Measurements from ENCODE around the gene NRXN3.

The NRXN3 gene

GRCh38 chr14:79378020-79378419 lies 1207.8 kb downstream of the NRXN3 start:
- TF ChIP-seq CTCF (IDR thresholded peaks at IDR 0.05; ENCODE audit: insufficient read depth, low read length, missing control alignments), result no peak
- no peak overlapping the region for H3K4me3 ChIP-seq (ENCODE audit: low read depth, low read length)
- CTCF ChIA-PET, result no interaction called here
- POLR2A ChIA-PET, result no interaction called here
- no peak for DNase-seq (ENCODE audit: low read depth, low spot score)

GRCh38 chr14:79379266-79379665 lies 1209.1 kb downstream of the NRXN3 start:
- ChIA-PET POLR2A (no interaction called here), CTCF (no interaction called here)
- H3K4me3 ChIP-seq (ENCODE audit: low read depth, low read length), result no peak overlapping the region
- TF ChIP-seq CTCF (IDR thresholded peaks at IDR 0.05; ENCODE audit: insufficient read depth, low read length, missing control alignments), result no peak
- DNase-seq (ENCODE audit: low read depth, low spot score), result no peak

- H3K4me3 ChIP-seq (ENCODE audit: low read depth, low read length), result no peak overlapping the region
- ChIA-PET POLR2A (no interaction called here), CTCF (no interaction called here)
- TF ChIP-seq CTCF (IDR thresholded peaks at IDR 0.05; ENCODE audit: insufficient read depth, low read length, missing control alignments), result no peak
- DNase-seq (ENCODE audit: low read depth, low spot score), result no peak
Measured at GRCh38 chr14:79383031-79383430, 1212.9 kb downstream of the NRXN3 start.

- DNase-seq (ENCODE audit: low read depth, low spot score), result no peak
- ChIA-PET CTCF (no interaction called here), POLR2A (no interaction called here)
Measured at GRCh38 chr14:79383475-79383874, 1213.3 kb downstream of the NRXN3 start.

GRCh38 chr14:79395061-79395460 lies 1224.9 kb downstream of the NRXN3 start:
- ChIA-PET POLR2A (no interaction called here), CTCF (no interaction called here)
- no peak for TF ChIP-seq CTCF (IDR thresholded peaks at IDR 0.05; ENCODE audit: insufficient read depth, low read length, missing control alignments)
- peak; percentile 51 for DNase-seq (ENCODE audit: low read depth, low spot score)
- no peak overlapping the region for H3K4me3 ChIP-seq (ENCODE audit: low read depth, low read length)

More at GRCh38 chr14:79383475-79383874, 1213.3 kb downstream of the NRXN3 start:
- no peak for TF ChIP-seq CTCF (IDR thresholded peaks at IDR 0.05; ENCODE audit: insufficient read depth, low read length, missing control alignments)
- H3K4me3 ChIP-seq (ENCODE audit: low read depth, low read length), result no peak overlapping the region

GRCh38 chr14:79404874-79405511 lies 1234.8 kb downstream of the NRXN3 start:
- POLR2A ChIA-PET, result no interaction called here

More at GRCh38 chr14:79404874-79405511, 1234.8 kb downstream of the NRXN3 start:
- no peak for TF ChIP-seq CTCF (IDR thresholded peaks at IDR 0.05; ENCODE audit: insufficient read depth, low read length, missing control alignments)
- no peak overlapping the region for H3K4me3 ChIP-seq (ENCODE audit: low read depth, low read length)
- DNase-seq (ENCODE audit: low read depth, low spot score), result no peak
- CTCF ChIA-PET, result no interaction called here
